Measurements from ENCODE around the gene DAPK1.
"Not testable (repeated sequence)": the region's sequence is repeated elsewhere in the genome, so short reads cannot be mapped to it uniquely, and the experiment has no call there.

The DAPK1 gene

DNA sequence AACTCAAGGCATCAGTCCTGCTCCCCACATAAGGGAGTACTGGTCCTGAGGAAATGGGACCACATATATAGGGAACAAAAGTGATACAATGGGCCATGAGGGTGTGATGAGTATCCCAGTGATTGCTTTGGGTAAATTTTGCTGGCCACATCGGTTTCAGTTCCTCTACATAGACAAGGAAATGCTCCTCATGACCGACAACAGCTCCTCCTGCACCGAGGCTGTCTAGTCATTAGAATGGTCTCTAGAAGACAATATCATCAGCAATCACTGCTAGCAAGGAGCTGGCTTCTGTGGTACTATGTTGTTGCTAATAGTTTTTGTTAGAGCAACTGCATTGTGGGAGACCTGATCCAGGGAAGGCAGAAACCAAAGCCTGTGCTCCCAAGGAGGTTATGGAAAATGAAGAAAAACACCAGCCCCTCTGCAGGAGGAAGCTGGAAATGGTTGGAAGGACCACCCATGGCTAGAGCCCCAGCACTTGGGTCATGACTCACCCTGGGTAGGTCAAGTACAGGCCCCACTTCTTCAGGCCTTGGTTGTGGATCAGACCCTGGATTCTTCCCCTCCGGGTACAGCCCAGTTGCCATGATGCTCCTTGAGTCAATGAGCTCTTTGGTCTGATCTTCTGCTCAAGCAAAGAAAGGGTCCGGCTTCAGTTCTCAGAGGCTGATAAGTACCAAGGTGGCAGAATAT is 224.9 kb downstream of the DAPK1 start:
- DNase-seq: no peak

DNA sequence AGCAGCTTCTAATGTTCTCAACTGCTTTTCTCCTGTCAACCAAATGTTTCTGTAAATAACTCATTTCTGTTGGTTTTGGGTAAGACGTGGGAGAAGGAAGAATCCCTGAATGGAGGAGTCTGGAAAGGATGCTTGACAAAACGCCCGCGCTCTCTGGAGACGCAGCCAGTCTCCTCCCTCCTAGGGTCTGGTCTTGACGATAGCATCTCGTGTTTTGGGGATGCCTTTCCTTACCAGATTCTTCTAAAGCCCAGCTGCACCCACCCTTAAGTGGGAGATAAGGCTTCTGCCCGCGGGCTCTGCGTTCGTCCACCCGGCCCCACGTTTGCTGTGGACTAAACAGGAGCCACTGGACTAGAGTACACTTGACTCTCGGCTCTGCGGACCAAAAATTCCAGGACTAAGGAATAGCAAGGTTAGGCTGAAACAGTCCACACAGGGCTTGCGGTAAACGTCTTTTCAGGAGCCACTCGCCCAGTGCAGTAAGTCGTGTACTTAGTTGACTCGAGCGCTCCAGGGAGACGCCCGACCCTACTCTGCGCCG is 227.8 kb downstream of the DAPK1 start:
- DNase-seq: no peak

DNA sequence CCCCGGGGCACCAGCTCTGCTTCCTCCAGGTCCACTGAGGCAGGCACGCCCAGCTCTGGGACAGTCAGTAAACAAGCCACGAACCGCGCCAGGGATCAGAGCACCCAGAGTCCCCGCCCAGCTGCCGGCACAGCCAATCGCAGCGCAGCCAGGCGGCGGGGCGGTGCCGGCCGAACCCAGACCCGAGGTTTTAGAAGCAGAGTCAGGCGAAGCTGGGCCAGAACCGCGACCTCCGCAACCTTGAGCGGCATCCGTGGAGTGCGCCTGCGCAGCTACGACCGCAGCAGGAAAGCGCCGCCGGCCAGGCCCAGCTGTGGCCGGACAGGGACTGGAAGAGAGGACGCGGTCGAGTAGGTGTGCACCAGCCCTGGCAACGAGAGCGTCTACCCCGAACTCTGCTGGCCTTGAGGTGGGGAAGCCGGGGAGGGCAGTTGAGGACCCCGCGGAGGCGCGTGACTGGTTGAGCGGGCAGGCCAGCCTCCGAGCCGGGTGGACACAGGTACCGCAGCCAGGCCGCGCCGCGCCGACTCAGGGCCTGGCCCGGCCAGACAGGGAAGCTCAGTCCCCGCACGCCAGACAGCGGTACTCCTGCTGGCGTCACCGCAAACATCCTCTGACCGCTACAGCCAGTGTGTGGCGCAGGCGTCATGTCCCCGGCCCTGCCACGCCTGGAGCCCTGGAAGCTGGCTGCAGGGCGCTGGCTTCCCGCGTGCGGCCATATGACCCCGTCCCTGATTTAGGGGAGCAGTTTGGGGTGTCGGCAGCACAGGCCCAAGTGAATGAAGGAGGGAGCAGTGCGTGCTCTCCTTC is 228.4 kb downstream of the DAPK1 start, which contains the start of gene CTSL:
Gene CTSL, plus strand, starts transcription at position 220 of the 810 bp plus-strand sequence. CDS start 1,485 bp downstream, outside the sequence.
- DNase-seq: peak; percentile 48

DNA sequence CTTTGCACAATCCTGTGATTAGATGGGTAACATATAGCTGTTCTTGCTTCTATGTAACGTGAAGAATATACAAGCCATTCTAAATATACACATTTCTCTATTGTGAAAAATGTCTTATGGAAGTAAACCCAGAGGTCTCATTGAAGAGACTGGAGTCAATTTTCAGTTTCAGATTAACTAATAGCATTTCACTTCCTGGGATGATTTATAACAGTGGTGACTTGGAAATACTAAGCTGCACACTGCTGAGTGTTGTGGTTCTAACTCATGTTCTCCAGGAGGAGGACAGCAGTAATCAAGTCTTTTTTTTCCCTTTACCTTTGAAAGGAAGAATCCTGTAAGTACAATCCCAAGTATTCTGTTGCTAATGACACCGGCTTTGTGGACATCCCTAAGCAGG is 231.6 kb downstream of the DAPK1 start:
- no peak for DNase-seq

DNA sequence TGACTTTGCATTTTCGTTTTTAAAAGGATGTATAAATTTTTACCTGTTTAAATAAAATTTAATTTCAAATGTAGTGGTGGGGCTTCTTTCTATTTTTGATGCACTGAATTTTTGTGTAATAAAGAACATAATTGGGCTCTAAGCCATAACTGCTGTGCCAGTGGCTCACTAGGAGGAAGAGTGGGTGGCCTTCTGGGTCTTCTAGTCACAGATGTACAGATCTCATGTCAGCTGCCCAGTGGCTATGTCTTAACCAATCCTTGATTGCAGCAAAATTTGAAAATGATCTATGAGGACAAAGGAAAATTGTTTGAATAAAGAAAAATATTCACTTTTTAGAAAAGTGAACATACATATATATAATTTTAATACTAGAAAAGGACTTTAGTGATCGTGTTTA is 233.7 kb downstream of the DAPK1 start:
- no peak for DNase-seq

DNA sequence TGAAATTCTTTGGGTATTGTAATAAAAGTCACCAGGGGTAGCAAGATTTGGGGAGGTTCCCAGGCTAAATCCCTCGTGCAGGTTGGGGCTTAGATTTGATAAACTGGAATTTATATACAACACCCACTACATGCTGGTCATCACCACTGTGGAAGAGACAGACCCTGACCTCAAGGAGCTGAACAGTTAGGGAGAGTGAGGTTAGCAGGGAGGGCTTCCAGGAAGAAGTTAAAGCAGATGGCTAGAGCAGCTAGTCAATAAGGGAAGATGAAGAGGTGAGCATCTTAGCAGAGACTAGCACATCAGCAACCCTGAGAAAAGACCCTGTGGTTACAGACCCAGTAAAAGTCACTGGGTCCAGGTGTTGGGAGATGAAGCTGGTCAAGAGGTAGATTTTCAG is 234.7 kb downstream of the DAPK1 start:
- DNase-seq: no peak

DNA sequence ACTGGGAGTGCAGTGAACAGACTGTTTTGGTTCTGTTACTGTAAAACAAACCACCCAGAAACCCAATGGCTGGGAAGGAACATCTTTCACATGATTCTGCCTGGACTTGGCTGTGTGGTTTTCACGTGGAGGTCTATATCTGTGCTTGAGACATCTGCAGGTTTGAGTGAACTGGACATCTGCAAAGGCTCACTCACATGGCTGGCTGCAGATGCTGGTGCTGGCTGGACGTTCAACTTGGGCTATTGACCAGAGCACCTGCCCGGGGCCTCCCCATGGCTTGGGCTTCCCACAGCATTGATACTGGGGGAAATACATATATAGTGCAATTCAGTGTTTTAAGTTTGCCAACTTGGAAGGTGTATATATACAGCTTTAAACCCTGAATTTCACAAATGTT is 235.1 kb downstream of the DAPK1 start:
- DNase-seq: no peak

DNA sequence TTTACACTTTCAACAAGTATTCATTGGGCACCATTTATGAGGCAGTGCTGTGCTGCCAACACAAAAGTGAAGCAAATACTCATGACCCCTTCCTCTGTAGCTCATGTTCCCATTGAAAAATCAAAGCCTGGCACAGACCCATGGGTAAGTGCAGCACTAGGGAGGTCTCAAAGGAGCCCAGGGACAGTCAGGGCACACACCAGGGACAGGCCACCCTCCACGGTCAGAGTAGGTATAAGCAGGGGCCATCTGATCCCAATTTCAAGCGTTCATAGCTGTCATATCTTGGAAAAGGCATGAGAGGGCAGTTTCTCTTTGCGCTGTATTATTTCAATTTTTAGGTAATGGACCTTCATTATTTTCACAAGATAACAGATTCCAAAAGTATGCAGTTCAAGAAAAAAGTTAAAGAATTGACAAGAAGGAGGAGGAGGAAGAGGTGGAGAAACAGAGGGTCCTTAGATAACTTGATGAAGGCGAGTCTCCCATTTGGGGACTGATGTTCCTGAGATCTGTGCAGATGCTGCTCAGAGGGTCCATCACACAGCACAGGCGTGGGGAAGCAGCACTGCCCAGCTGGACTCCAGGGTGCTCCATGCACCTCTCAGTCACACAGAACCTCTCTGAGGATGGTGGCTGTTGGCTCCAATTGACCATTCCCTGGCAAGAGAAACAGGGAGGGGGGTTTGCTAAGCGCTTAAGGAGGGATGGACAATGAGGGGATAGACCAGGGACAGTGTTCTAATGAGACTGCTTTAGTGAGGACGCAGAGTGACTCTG is 235.8 kb downstream of the DAPK1 start:
- DNase-seq: no peak

DNA sequence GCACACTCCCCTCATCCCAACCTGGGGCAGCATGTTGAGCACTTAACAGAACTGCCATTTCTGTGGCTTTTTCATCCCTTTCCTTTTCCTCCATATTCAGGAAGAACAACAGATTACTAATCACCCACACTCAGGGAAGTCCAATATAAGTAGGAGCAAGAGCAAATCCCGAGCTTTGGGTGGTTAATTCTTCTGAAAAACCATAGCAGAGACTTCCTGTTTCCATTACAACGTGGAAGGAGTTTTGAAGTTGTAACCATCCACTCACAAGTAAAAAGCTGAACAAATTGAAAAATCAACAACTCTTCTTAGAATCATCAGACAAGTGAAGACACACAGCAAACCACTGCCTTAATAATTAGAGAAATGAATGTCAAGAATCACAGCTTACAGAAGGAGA is 236.4 kb downstream of the DAPK1 start:
- DNase-seq: no peak

DNA sequence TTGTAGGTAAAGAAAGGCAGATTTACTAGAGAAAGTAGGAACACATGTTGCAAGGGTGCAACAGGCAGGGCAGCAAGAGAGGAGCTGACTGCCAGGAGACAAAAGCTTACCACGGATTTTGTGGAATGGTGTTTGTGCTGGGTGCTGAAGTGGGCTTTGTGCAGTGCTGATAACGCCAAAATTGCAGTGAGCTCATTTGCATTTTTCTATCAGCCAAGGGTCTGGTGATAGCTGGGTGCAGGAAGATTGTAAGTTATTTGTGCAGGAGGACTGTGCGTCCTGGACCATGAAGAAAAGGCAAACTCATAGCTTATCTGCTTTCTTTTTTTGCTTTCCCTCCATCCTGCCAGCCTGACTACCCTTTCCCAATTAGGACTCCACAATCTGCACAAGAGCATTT is 241.9 kb downstream of the DAPK1 start:
- DNase-seq: no peak

DNA sequence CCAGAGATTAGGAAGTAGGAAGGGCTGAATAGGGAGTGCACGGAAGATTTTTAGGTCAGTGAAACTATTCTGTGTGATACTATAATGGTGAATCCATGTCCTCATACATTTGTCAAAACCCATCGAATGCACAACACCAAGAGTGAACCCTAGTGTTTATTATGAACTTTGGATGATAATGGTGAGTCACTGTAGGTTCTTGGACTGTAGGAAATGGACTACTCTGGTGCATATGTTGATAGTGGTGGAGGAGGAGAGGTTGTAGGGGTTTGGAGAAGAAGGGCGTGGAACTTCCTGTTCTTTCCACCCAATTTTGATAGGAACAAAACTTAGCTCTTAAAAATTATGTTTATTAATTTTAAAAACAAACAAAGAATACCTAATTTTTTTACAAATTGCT is 242.5 kb downstream of the DAPK1 start:
- no peak for DNase-seq

DNA sequence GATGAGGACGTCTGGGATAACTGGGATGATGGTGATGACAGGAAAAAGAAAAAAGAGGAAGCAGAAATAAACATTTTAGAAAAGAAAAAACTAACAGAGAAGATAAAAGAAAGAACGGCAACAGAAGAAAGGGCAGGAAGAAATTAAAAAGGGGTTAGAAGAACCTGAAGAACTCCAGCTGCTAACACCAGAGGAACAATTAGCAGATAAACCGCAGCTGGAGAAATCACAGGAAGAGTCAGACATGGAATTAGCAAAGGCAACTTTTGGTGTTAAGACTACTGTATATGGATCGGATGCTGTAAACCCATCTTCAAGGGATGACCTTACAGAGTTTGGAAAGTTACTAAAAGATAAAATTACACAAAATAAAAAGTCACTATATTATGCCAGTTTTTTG is 243.7 kb downstream of the DAPK1 start:
- no peak for DNase-seq

DNA sequence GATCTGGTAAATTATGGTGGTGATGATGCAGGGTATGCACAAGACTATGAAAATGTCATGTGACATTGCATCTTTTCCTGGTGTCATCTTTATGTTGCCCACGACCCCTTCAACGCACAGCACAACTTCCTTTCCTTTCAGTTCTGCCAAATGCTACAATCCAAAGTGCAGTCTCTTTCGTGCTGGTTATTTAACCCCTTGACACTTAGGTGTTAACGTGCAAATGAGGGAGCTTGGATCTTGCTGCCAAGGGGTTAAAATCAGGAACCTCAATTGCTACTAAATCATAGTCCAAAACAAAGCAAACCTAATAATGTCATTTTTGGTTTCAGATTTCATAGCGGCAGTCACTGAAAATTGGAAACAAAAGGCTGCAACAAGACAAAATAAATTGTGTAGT is 244.2 kb downstream of the DAPK1 start:
- DNase-seq: no peak

DNA sequence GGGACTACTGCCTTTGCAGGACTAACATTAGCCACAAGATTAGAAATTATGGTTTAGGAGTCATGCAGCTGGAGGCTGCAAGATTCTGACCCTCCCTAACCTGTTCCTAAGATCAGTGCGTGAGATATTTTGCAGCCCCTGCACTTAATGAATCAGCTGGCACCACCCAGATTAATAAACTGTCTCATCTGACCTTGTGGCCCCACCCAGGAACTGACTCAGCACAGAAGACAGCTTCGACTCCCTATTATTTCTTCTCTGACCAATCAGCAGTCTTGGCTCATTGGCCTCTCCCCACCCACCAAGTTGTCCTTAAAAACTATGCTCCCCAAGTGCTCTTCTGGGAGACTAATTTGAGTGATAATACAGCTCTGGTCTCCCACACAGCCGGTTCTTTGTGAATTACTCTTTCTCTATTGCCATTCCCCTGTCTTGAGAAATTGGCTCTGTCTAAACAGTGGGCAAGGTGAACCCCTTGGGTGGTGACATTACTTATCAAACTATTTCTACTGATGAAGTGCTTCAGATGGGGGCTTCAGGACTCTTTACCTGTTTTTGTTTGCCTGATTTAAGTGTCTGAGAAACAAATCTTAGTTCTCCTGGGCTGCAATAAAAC is 245.3 kb downstream of the DAPK1 start:
- DNase-seq: no peak

DNA sequence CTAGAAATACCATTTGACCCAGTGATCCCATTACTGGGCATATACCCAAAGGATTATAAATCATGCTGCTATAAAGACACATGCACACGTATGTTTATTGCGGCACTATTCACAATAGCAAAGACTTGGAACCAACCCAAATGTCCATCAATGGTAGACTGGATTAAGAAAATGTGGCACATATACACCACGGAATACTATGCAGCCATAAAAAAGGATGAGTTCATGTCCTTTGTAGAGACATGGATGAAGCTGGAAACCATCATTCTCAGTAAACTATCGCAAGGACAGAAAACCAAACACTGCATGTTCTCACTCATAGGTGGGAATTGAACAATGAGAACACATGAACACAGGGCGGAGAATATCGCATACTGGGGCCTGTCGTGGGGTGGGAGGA is 246.6 kb downstream of the DAPK1 start:
- not testable (repeated sequence) for DNase-seq

DNA sequence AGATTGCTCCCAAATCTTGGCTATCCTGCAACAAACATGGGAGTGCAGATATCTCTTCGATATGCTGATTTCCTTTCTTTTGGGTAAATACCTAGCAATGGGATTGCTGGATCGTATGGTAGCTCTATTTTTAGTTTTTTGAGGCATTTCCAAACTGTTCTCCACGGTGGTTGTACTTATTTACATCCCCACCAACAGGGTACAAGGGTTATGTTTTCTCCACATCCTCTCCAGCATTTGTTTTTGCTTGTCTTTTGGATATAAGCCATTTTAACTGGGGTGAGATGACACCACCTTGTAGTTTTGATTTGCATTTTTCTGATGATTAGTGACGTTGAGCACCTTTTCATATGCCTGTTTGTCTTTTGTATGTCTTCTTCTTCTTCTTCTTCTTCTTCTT is 248.5 kb downstream of the DAPK1 start:
- no peak for DNase-seq

DNA sequence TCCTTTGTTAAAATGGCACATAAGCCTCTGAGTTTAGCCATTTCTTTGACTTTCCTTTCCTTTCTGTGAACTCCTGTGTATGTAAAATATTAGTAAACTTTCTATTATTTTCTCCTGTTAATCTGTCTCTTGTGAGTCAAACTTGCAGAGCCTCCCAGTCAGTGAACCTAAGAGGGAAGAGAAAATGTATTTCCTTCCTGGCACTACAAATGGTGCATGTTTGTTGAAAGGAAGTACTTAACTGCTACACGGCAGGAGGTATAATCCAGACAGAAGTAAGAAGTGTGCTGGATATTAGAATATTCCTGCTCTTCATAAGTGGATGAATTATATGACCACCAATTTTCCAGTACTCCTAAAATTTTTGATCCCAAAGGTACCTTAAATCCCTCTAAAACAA is 251.2 kb downstream of the DAPK1 start:
- no peak for DNase-seq

DNA sequence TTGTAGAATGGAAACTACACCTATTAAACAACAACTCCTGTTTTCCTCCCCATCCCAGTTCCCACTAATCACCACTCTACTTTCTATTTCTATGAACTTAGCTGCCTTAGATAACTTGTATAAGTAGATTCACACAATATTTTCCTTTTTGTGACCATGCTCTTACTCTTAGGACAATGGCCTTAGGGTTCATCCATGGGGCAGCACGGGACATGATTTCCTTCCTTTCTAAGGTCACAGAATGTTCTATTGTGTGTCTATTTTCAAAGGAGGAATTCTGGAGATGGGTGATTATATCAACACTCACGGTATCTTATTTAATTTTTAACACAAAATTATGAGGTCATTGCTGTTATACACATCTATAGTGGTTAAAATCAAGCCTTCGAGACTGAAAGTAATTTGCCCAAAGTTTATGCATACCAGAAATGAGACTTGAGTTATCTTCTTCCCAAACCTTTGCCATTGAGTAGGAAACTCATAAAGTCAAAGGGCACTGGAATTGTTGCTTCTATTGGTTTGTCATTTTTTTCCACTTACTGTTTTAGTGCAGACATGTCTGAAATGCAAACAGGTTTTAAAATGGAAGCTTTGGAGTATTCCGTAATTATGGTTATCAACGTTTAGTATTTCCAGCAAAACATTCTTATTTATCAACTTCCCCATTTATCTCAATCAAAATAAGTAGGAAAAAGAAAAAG is 251.8 kb downstream of the DAPK1 start:
- DNase-seq: no peak

DNA sequence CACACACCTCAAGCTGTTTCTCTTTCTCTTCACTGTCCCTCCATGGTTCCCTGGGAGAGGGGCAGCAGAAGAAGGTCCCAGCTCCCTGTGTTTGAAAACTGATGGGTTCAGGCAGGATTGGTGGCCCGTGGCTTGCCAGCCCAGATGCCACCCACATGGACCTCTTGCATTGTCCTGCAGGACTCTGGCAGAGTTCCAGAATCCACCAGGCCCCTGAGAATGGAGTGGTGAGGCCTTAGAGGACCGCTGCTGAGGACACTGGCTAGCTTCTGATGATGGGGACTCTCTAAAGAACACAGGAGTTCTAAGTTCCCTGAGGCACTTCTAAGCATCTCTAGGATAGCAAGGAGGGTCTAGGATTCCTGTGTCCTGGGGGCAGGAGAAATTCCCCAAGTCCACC is 253.1 kb downstream of the DAPK1 start:
- DNase-seq: no peak

DNA sequence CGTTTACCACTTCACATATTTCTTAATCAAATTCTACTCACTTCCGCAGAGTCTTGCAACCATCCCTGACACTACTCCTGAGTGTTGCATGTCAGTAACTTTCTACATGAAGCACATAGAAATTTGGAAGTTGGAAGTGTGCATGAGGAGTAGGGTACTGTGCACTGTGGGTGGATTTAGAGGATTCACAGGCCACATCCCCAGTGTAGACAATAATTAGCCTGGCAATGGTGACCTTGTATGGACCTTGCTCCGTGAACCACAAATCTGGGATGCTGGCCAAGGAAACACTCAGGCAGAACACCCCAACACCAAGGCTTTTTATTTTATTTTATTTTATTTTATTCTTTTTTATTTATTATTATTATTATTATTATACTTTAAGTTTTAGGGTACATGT is 253.8 kb downstream of the DAPK1 start:
- no peak for DNase-seq

DNA sequence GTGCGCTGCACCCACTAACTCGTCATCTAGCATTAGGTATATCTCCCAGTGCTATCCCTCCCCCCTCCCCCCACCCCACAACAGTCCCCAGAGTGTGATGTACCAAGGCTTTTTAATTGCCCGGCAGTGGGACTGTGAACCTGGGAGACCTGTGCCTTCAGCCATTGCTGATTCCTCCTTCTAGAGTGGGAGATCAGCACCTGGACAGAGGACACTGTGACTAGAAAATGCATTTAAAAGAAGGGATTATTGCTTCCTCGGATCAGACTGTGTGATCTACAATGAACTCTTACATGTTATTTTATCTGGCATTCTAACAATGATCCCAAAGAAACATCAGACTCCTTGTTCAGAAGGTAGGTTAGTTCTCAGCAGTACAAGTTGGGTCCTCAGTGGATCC is 254.2 kb downstream of the DAPK1 start:
- no peak for DNase-seq

DNA sequence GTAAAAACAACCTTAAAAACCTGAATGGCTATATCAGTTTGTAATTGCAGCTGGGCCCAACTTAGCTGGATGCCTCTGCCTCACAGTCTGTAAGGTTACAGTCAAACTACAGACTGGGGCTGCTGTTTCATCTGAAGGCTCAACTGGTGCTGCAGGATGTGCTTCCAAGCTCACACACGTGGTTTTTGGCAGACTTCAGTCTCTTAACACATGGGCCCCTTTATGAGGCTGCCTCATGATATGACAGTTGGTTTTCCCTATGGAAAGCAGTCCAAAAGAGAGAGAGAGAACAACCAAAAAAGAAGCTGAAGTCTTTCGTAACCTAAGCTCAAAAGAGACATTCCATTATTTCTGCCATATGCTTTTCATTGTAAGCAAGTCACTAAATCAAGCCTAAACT is 255.6 kb downstream of the DAPK1 start:
- DNase-seq: no peak

All from NCI-H526 treated with DMSO at 0.1 percent for 48 hours (cell line).